Activated T-cell treated with anti-CD3 and anti-CD28 coated beads, Interleukin-2, amount 50 U/mL, for 24 hours (primary cell): ENCODE results near the gene MAST4.

Experiments
- DNase-seq: peaks from one replicate; pipeline ENCODE4 v3.0.0-alpha.2; 2020
- H3K27ac Mint-ChIP-seq: 2 replicates; pipeline ENCODE4 v1.8.0; 2020; ENCODE audit warnings: mild to moderate bottlenecking, mixed read lengths
- H3K27me3 Mint-ChIP-seq: 2 replicates; pipeline ENCODE4 v1.8.0; 2020; ENCODE audit warnings: mixed read lengths
- H3K36me3 Mint-ChIP-seq: 2 replicates; pipeline ENCODE4 v1.8.0; 2020; ENCODE audit warnings: low read depth, mixed read lengths
- H3K4me1 Mint-ChIP-seq: 2 replicates; pipeline ENCODE4 v1.8.0; 2020; ENCODE audit warnings: low read depth, mixed read lengths
- H3K4me3 Mint-ChIP-seq: 2 replicates; pipeline ENCODE4 v1.8.0; 2020; ENCODE audit warnings: mild to moderate bottlenecking, moderate library complexity, mixed read lengths
- H3K9me3 Mint-ChIP-seq: 2 replicates; pipeline ENCODE4 v1.8.0; 2020; ENCODE audit warnings: mixed read lengths

The MAST4 gene

DNA sequence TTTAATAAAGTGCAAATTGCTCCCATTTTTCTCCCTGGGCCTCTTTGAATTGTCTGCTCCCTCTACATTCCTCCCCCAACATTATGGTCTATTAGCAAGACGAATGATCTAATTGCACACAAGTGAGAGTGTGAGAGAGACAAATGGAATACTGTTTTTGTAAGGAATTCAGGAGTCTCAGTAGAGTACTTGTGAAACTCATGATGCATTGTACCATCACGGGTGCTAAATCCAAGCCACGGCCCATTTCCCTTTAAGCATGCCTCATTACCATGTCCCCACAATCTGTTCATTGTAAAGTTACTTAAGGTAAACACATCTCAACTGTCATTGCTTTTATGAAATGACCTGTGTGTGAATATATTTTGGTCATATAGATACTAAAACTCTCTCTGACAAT is 537.6 kb downstream of the MAST4 start:
- no peak for DNase-seq
- Mint-ChIP-seq H3K4me3 (no peak overlapping the region), H3K27ac (no peak overlapping the region), H3K27me3 (no peaks in the 10 kb centered on the region), H3K9me3 (no peaks in the 10 kb centered on the region), H3K36me3 (peaks cover 55% of the 10 kb centered on the region), H3K4me1 (no peaks in the 10 kb centered on the region)

DNA sequence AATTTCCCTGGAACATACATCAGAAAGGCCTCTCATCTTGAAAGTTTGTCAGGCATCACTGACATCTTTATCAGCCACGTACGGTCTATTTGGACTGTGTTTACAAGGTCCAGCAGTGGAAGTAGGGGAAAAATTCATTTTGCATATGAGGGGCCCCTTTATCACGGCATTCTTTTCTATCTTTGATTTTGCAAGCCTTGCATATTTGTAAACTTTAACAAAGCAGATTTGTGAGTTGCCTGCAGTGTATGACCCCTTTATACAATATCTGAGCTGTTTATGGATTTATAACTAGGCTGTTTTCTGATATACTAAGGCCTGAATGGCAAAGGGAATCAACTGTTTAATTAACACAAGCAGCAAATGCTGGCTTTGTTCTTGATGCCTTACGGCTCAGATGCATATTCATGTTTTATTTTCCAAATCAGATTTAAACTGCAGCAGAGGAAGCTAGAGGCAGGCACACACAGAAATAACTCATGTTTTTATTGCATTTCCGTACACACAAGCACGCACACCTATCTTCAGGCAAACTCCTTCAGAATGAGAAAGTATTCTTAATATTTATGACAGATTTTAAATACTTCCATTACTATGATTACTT is 539.3 kb downstream of the MAST4 start:
- Mint-ChIP-seq H3K9me3 (no peaks in the 10 kb centered on the region), H3K4me1 (no peaks in the 10 kb centered on the region), H3K27me3 (no peaks in the 10 kb centered on the region), H3K27ac (no peak overlapping the region), H3K4me3 (no peak overlapping the region), H3K36me3 (peaks cover 53% of the 10 kb centered on the region)
- no peak for DNase-seq

DNA sequence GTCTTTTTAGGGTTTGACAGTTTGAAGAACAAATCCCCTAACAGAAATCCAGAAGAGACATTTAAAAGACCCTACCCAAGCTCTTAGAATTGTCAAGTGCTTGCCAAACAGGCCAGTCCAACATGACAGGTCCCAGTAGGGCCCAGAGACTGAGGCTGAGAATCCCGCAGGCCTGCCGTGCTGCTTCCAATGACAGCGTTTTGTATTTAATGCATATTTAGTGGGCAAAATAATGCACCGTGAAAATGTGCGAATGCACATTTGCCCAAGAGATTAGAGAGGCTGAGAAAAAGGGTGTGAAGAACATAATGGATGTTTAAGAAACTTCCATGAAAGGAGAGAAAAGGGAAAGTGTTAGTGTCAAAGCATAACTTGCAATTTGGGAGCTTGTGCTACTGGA is 542.8 kb downstream of the MAST4 start:
- Mint-ChIP-seq H3K36me3 (peaks cover 73% of the 10 kb centered on the region), H3K4me1 (no peaks in the 10 kb centered on the region), H3K27me3 (no peaks in the 10 kb centered on the region), H3K4me3 (no peak overlapping the region), H3K27ac (no peak overlapping the region), H3K9me3 (no peaks in the 10 kb centered on the region)
- DNase-seq = no peak

DNA sequence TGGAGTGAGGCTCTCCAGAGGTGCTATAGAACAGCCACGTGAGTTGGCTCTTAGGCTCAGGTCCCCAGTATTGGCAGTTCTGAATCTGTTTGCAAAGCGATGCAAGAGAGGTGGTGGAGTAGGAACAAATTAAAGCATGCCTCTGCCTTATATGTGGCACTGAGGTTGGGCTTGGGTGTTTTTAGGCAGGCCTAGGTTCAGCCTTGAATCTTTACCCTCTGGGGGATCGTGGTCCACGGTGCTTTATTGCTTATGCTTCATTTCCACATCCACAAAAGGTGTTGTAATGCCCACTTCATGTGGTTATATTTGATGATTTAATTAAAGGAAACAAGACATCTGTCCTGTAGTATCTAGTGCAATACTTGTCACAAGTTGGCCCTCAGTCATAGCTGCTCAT is 544.2 kb downstream of the MAST4 start:
- Mint-ChIP-seq H3K36me3 (peaks cover 75% of the 10 kb centered on the region), H3K27me3 (no peaks in the 10 kb centered on the region), H3K4me1 (no peaks in the 10 kb centered on the region), H3K27ac (no peak overlapping the region), H3K9me3 (no peaks in the 10 kb centered on the region), H3K4me3 (no peak overlapping the region)
- DNase-seq = no peak

DNA sequence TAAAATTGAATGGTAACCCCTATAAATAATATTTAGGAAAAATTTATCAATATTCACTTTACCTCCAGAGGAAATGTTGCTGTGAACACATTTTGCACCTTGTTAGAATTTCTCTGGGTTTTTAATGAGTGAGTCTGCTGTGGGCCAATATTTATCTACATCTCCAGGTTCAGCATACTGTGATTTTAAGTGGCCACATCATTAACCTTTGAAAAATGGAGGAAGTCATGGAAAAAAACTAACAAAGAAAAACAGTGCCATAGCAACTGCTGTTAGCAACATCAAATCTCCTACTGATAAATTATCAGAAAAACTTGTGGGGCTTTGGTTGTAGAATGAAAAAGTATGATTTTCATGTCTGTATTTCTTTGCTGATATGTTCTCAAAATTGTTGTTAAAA is 545.5 kb downstream of the MAST4 start:
- Mint-ChIP-seq H3K27ac (no peak overlapping the region), H3K9me3 (no peaks in the 10 kb centered on the region), H3K4me1 (no peaks in the 10 kb centered on the region)

DNA sequence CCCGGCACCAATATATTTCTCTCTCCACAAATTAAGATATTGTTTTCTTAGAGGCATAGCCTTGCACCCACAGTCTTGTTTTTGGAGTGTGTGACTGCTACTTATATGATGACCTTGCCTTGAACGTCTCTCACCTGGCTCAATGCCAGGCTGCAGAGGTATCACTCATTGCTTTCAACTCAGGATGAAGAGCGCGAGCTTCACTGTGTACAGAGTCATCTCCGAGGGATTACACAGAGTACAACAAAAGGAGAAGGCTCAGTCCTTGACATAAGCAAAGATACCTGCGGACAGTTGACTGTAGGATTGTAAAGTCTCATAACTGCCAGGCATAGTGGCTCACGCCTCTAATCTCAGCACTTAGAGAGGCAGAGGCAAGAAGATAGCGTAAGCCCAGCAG is 546.6 kb downstream of the MAST4 start:
- Mint-ChIP-seq H3K4me1 (no peaks in the 10 kb centered on the region), H3K9me3 (no peaks in the 10 kb centered on the region), H3K36me3 (peaks cover 73% of the 10 kb centered on the region), H3K4me3 (no peak overlapping the region), H3K27me3 (no peaks in the 10 kb centered on the region), H3K27ac (no peak overlapping the region)
- DNase-seq = no peak

More for the DNA sequence above, 545.5 kb downstream of the MAST4 start:
- H3K27me3 Mint-ChIP-seq = no peaks in the 10 kb centered on the region
- DNase-seq = no peak
- peaks cover 73% of the 10 kb centered on the region for H3K36me3 Mint-ChIP-seq
- no peak overlapping the region for H3K4me3 Mint-ChIP-seq

DNA sequence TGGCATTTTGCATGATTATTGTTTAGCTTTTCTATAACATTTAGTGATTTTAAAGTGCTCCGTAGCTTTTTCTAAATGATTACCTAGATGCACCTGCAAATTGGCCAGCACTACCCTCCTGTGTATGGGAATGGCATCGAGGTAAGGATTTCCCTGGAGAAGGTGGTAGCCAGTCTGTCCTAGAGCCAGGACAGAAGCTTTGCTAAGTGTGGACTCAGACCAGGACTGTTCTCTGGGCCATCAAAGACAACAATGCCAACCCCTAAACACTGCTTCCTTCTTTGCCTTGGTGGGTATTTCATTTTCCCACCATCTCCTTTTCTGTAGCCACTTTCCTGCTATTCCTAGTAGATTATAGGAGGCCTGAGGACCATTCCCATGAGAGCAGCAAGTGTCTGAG is 547.4 kb downstream of the MAST4 start:
- no peak overlapping the region for H3K4me3 Mint-ChIP-seq
- no peaks in the 10 kb centered on the region for H3K4me1 Mint-ChIP-seq
- no peak overlapping the region for H3K27ac Mint-ChIP-seq
- H3K36me3 Mint-ChIP-seq = peaks cover 74% of the 10 kb centered on the region
- H3K9me3 Mint-ChIP-seq = no peaks in the 10 kb centered on the region
- DNase-seq = no peak
- no peaks in the 10 kb centered on the region for H3K27me3 Mint-ChIP-seq

DNA sequence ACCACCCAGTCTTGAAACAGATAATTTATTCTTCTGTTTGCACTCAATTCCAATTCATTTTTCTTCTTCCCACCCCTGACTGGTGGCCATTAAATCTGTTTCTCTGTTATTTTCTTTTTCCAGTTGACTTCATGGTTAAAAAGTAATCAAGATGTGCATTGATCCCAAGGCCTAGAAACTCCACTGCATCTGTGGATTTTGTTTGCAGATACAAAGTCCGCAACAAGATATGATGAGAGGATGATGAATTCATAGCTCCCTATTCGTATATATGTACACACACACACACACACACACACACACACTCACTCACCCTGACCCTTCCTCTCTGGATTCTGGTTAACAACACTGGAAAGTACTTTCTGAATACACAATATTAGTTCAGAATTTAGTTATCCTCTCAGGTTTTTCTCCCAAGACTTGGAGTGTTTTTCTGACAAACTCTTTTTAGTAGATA is 548.0 kb downstream of the MAST4 start:
- no peak for DNase-seq
- H3K36me3 Mint-ChIP-seq = peaks cover 74% of the 10 kb centered on the region
- H3K4me1 Mint-ChIP-seq = no peaks in the 10 kb centered on the region
- H3K27ac Mint-ChIP-seq = no peak overlapping the region
- H3K27me3 Mint-ChIP-seq = no peaks in the 10 kb centered on the region
- H3K9me3 Mint-ChIP-seq = no peaks in the 10 kb centered on the region
- H3K4me3 Mint-ChIP-seq = no peak overlapping the region

DNA sequence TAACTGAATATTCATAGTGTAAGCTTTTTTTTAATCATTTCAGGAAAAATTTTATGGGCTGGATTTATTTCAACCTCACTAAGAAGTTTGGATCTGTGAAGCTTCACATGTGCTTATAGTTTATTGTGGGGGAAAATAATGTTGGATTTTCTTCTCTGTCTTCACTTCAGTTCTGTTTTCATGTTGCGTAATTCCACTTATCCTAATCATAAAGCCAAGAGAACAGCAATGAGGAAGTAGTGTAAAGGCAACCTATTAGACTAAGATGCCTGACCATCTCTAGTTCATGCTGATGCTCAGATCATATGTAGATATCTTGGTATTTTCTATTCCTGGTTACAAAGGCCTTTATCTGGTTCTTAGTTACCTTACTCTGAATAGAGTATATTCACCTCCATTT is 550.4 kb downstream of the MAST4 start:
- Mint-ChIP-seq H3K27me3 (no peaks in the 10 kb centered on the region), H3K9me3 (no peaks in the 10 kb centered on the region), H3K4me1 (no peaks in the 10 kb centered on the region), H3K36me3 (peaks cover 90% of the 10 kb centered on the region), H3K27ac (no peak overlapping the region), H3K4me3 (no peak overlapping the region)
- DNase-seq = no peak

DNA sequence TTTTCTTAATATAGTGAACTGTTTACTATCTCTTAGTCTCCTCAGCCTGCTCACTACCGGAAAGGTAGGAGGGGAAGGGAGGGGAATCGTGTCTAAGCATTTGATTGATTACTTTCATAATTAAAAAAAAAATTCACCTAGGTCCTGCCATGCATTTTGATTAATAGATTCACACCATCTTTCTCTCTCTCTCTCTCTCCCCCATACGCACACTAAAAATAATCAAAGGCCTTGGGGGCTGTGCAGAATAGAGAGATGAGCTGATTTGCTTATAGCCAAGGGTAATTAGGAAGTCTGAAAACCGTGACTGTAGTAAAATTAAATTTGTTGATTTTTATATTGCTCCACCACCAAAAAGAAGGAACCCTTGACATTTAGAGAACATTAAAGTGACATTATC is 550.8 kb downstream of the MAST4 start:
- H3K36me3 Mint-ChIP-seq = peaks cover 86% of the 10 kb centered on the region

DNA sequence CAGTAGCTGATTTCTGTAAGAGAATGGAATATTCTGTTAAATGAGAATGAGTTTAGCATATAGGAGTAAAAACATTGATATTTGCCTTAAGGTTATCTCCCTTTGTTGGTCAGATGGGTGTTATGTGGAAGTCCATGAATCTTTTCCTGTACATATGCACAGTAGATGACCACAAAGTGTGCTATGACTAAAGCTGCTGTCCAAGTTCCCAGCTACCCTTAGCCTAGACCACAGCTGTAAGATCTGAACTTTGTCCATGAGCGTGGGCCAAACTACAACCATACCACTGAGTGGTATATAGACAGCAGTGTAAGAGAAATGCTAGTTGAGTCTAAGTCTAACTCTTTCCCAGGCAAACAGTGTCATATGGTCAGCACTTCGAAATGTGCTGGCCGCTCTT is 551.6 kb downstream of the MAST4 start:
- H3K27ac Mint-ChIP-seq = no peak overlapping the region
- peaks cover 82% of the 10 kb centered on the region for H3K36me3 Mint-ChIP-seq
- no peak for DNase-seq
- H3K9me3 Mint-ChIP-seq = no peaks in the 10 kb centered on the region
- H3K27me3 Mint-ChIP-seq = no peaks in the 10 kb centered on the region
- H3K4me1 Mint-ChIP-seq = no peaks in the 10 kb centered on the region
- no peak overlapping the region for H3K4me3 Mint-ChIP-seq

More for the DNA sequence above, 550.8 kb downstream of the MAST4 start:
- Mint-ChIP-seq H3K4me3 (no peak overlapping the region), H3K9me3 (no peaks in the 10 kb centered on the region), H3K4me1 (no peaks in the 10 kb centered on the region), H3K27me3 (no peaks in the 10 kb centered on the region), H3K27ac (no peak overlapping the region)
- DNase-seq = no peak

DNA sequence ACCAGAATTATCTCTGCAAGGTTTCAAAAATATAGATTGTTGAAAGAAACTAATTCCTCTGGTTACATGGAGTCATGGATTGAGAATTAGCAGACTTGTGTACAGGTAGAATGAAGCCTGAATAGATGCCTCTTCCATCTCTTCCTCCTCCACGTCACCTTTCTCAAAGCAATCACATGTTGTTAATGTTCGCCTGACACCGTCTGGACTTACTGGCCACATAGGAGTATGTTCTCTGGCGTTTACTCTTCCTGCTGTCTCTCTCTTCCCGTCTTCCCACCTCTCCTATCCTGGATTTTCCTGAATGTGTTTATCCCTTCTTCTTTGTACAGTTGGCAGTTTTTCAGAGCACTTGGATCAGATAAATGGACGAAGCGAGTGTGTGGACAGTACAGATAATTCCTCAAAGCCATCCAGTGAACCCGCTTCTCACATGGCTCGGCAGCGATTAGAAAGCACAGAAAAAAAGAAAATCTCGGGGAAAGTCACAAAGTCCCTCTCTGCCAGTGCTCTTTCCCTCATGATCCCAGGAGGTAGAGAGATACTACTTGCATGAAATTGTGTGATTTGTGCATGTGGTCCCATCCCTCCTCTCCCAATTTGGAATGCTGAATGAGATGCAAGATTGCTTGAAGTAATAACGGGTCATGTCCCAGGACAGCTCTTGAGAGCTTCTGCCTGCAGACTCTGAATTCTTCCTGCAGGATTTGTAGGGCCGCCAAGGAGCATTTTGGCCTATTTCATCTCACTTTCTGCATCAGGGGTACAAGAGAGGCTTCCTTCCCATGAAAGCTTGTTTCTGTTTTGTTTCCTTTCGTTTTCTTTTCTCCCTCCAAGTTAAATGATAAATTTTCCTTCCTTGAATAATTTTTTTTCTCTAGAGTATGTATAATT is 553.1 kb downstream of the MAST4 start:
- peaks cover 2% of the 10 kb centered on the region for H3K4me1 Mint-ChIP-seq
- no peaks in the 10 kb centered on the region for H3K27me3 Mint-ChIP-seq
- peaks cover 73% of the 10 kb centered on the region for H3K36me3 Mint-ChIP-seq
- H3K4me3 Mint-ChIP-seq = no peak overlapping the region
- DNase-seq = no peak
- H3K27ac Mint-ChIP-seq = no peak overlapping the region
- H3K9me3 Mint-ChIP-seq = no peaks in the 10 kb centered on the region

DNA sequence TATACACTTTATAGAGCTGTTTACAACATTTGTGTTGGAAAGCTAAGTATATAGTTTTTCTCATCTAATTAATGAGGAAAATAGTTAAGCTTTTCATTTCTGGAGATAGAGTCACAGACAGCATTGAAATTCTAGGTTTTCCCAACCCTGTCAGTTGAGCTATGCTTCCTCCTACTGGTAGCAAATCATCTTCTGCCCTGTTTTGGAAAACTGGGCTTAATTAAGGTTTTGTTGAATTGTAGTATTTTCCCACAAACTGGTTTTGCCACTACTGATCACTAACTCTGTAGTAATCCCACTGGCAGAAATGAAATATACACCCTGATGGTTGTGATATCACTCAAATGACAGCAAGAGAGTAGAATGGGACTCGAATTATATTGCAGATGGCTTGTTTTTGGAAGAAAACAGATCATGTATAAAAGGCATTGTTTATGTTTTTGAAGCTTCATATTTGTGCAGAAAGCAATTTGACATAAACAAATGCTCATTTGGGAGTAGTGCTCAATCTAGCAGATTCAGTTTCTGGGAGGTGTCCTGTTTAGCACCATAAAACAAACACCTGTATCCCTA is 553.8 kb downstream of the MAST4 start:
- Mint-ChIP-seq H3K4me1 (peaks cover 2% of the 10 kb centered on the region), H3K27ac (no peak overlapping the region), H3K27me3 (no peaks in the 10 kb centered on the region), H3K9me3 (no peaks in the 10 kb centered on the region), H3K4me3 (no peak overlapping the region), H3K36me3 (peaks cover 69% of the 10 kb centered on the region)
- DNase-seq = no peak

DNA sequence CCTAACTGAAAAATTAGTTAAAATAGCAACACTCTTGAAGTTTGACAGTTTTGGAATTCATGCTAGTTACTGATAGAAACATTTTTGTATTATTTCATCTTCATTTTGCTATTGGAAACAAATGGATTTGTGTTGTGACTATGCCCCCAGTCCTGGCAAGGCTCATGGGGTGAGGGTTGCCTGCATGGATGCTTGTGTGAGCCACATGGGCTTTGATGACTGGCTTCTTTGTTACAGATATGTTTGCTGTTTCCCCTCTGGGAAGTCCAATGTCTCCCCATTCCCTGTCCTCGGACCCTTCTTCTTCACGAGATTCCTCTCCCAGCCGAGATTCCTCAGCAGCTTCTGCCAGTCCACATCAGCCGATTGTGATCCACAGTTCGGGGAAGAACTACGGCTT is 556.2 kb downstream of the MAST4 start:
- Mint-ChIP-seq H3K36me3 (peaks cover 54% of the 10 kb centered on the region), H3K27ac (no peak overlapping the region), H3K27me3 (no peaks in the 10 kb centered on the region), H3K4me3 (no peak overlapping the region), H3K4me1 (peaks cover 9% of the 10 kb centered on the region), H3K9me3 (no peaks in the 10 kb centered on the region)
- no peak for DNase-seq

DNA sequence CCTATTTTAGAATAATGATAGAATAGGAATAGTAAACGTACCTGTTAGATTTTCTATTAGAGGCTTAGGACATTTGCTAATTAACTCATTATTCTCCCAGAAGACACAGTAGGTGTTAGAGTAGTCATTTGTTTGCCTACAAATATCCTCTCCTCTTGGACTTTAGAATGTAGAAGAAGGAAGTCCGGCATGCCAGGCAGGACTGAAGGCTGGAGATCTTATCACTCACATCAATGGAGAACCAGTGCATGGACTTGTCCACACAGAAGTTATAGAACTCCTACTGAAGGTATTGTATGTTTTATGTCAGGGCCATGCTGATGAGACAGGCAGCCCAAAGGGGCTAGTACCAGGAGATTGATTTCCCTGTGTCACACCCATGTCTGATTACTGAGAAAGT is 557.1 kb downstream of the MAST4 start:
- H3K4me1 Mint-ChIP-seq = peaks cover 13% of the 10 kb centered on the region
- DNase-seq = no peak
- peaks cover 46% of the 10 kb centered on the region for H3K36me3 Mint-ChIP-seq
- no peak overlapping the region for H3K27ac Mint-ChIP-seq
- no peak overlapping the region for H3K4me3 Mint-ChIP-seq
- no peaks in the 10 kb centered on the region for H3K9me3 Mint-ChIP-seq
- no peaks in the 10 kb centered on the region for H3K27me3 Mint-ChIP-seq
